GM23338 (cell line): ENCODE results near the gene OBSCN.

Experiments used
- EZH2 ChIP-seq: fragments of 200-600 bp; sonication (generic); IDR thresholded peaks from one replicate; pipeline ENCODE4 v1.8.0; 2017; ENCODE audit warnings: antibody characterized with exemption, mild to moderate bottlenecking, low read depth; ENCODE audit not compliant: unreplicated experiment
- EZH2phosphoT487 ChIP-seq: fragments of 200-600 bp; sonication (generic); IDR thresholded peaks from one replicate; pipeline ENCODE4 v1.8.1; 2018; ENCODE audit warnings: antibody characterized with exemption; ENCODE audit not compliant: unreplicated experiment
- JUNB ChIP-seq: IDR thresholded peaks from one replicate; pipeline ENCODE4 v1.6.1; 2016; ENCODE audit warnings: antibody characterized with exemption; ENCODE audit not compliant: unreplicated experiment
- POLR2AphosphoS5 ChIP-seq: IDR thresholded peaks from 2 replicates; pipeline ENCODE4 v1.6.1; 2016; ENCODE audit warnings: antibody characterized with exemption, low read depth
- ZNF114 ChIP-seq: fragments of 250-450 bp; sonication (Bioruptor Pico); IDR thresholded peaks from 2 replicates; pipeline ENCODE4 v1.5.0; 2020; ENCODE audit warnings: mild to moderate bottlenecking, moderate library complexity
- ZNF331 ChIP-seq: fragments of 250-450 bp; sonication (Bioruptor Pico); IDR thresholded peaks from 2 replicates; pipeline ENCODE4 v1.5.0; 2020; ENCODE audit warnings: low read depth, mild to moderate bottlenecking, moderate library complexity
- TF ChIP-seq, protein P1 (sequence below), 2 experiments: fragments of 200-600 bp in 1 of 2; sonication (generic) in 1 of 2; conservative IDR thresholded peaks; 2 replicates each; pipeline versions ENCODE4 v1.5.1 to v1.6.1; 2016 to 2017; ENCODE audit warnings: antibody characterized with exemption in 2 of 2, low read depth in 2 of 2, mild to moderate bottlenecking in 2 of 2, moderate library complexity in 1 of 2
- TF ChIP-seq, protein P2 (sequence below): IDR thresholded peaks from one replicate; pipeline ENCODE4 v1.6.1; 2018; ENCODE audit warnings: antibody characterized with exemption; ENCODE audit not compliant: unreplicated experiment
- TF ChIP-seq, protein P3 (sequence below): IDR thresholded peaks from 2 replicates; pipeline ENCODE4 v1.6.1; 2016; ENCODE audit warnings: antibody characterized with exemption

DNA sequence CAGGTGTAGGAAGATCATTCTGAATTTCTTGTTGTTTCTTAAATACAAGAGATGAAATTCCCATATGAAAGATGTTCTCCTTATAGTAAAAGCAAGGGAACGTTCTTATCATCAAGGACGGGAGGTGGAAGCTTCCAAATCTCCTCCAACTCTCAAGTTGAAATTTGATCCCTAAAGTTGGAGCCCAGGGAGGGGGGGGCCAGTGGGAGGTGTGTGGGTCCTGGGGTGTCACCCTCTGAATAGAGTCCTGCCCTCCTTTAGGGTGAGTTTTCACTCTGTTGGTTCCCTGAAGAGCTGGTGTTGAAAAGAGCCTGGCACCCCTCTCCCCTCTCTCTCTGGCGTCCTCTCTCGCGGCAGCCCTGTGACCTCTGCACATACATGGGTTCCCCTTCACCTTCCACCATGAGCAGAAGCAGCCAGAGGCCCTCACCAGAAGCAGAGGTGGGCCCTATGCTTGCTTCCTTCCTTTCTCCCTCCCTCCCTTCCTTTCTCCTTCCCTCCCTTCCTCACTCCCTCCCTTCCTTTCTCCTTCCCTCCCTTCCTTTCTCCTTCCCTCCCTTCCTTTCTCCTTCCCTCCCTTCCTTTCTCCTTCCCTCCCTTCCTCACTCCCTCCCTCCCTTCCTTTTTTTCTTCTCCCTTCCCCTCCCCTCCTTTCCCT lies 218.8 kb downstream of the OBSCN start:
- TF ChIP-seq, protein P1, sequence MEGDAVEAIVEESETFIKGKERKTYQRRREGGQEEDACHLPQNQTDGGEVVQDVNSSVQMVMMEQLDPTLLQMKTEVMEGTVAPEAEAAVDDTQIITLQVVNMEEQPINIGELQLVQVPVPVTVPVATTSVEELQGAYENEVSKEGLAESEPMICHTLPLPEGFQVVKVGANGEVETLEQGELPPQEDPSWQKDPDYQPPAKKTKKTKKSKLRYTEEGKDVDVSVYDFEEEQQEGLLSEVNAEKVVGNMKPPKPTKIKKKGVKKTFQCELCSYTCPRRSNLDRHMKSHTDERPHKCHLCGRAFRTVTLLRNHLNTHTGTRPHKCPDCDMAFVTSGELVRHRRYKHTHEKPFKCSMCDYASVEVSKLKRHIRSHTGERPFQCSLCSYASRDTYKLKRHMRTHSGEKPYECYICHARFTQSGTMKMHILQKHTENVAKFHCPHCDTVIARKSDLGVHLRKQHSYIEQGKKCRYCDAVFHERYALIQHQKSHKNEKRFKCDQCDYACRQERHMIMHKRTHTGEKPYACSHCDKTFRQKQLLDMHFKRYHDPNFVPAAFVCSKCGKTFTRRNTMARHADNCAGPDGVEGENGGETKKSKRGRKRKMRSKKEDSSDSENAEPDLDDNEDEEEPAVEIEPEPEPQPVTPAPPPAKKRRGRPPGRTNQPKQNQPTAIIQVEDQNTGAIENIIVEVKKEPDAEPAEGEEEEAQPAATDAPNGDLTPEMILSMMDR (conservative IDR thresholded peaks at IDR 0.05; ENCODE audit: low read depth in 2 of 2), result no peak
- no peak for TF ChIP-seq JUNB
- no peak for TF ChIP-seq EZH2phosphoT487
- TF ChIP-seq POLR2AphosphoS5, result no peak
- no peak for TF ChIP-seq EZH2
- TF ChIP-seq, protein P2, sequence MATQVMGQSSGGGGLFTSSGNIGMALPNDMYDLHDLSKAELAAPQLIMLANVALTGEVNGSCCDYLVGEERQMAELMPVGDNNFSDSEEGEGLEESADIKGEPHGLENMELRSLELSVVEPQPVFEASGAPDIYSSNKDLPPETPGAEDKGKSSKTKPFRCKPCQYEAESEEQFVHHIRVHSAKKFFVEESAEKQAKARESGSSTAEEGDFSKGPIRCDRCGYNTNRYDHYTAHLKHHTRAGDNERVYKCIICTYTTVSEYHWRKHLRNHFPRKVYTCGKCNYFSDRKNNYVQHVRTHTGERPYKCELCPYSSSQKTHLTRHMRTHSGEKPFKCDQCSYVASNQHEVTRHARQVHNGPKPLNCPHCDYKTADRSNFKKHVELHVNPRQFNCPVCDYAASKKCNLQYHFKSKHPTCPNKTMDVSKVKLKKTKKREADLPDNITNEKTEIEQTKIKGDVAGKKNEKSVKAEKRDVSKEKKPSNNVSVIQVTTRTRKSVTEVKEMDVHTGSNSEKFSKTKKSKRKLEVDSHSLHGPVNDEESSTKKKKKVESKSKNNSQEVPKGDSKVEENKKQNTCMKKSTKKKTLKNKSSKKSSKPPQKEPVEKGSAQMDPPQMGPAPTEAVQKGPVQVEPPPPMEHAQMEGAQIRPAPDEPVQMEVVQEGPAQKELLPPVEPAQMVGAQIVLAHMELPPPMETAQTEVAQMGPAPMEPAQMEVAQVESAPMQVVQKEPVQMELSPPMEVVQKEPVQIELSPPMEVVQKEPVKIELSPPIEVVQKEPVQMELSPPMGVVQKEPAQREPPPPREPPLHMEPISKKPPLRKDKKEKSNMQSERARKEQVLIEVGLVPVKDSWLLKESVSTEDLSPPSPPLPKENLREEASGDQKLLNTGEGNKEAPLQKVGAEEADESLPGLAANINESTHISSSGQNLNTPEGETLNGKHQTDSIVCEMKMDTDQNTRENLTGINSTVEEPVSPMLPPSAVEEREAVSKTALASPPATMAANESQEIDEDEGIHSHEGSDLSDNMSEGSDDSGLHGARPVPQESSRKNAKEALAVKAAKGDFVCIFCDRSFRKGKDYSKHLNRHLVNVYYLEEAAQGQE, result no peak
- TF ChIP-seq, protein P3, sequence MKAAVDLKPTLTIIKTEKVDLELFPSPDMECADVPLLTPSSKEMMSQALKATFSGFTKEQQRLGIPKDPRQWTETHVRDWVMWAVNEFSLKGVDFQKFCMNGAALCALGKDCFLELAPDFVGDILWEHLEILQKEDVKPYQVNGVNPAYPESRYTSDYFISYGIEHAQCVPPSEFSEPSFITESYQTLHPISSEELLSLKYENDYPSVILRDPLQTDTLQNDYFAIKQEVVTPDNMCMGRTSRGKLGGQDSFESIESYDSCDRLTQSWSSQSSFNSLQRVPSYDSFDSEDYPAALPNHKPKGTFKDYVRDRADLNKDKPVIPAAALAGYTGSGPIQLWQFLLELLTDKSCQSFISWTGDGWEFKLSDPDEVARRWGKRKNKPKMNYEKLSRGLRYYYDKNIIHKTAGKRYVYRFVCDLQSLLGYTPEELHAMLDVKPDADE, result no peak
- no peak for TF ChIP-seq ZNF331 (CRISPR knock-in tag)
- TF ChIP-seq ZNF114 (CRISPR knock-in tag), result no peak
